ENCODE data around the gene ERMP1.

Gene ERMP1

DNA sequence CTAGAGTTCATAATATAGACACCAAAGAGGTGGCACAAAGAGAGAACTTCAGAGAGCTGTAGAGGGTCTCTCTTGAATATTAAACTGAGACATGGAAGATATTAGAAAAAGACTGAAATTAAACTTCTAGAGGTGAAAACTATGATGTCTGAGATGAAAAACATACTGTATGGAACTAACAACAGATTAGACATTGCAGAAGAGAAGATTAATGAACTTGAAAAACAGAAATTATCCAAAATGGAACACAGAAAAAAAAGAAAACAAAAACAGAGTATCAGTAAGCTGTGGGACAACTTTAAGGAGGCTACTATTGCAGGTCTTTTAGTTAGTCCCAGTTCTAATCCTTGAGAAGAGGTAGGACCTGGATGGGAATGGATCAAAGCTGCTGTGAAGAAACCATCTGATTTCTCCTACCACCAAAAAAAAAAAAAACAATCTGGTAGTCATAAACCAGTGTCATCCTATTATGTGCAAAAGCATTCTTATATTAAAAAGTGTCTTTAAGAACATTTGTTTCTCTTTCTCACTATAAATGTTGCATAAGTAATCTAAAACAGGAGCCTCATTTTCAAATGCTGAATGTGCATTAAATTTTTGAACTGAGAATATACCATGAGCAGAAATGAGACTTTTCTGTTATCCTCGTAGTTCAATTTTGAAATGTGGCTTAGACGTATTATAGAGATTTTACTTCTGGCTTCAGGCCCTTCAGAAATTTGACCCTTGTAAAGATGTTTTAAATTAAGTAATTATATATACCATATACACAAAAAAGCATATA lies 96.2 kb downstream of the ERMP1 start:
- Mint-ChIP-seq H3K9me3 (no peaks in the 10 kb centered on the region), H3K4me3 (no peak overlapping the region), H3K27ac (peak overlapping the region in 1 of 2 donors; percentile 17), H3K4me1 (ENCODE audit: low read depth in 2 of 2) (no peaks in the 10 kb centered on the region), H3K36me3 (ENCODE audit: insufficient read depth) (peaks cover 16% of the 10 kb centered on the region), H3K27me3 (no peaks in the 10 kb centered on the region)
- DNase-seq (no peak), ATAC-seq (replicated peaks) (no peak)

DNA sequence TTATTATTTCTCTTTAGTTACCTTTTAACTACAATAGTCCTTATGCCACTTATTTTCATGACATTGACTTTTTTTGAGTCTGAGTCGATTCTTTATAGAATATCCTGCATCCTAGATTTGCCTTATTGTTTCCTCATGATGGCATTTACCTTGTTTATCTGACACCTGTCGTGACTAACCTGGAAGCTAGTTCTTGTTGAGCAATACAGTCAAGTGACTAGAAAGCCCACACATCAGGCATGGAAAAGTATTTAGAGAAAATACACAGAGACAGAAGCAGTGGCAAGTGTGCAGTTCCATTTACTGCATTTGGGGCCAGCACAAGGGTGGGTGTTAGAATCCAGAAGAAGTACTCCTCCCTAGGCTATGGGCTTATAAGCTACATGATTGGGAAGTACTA lies 97.8 kb downstream of the ERMP1 start:
- DNase-seq (no peak), ATAC-seq (replicated peaks) (no peak)
- H3K4me3 Mint-ChIP-seq, result no peak overlapping the region
- H3K27me3 Mint-ChIP-seq, result no peaks in the 10 kb centered on the region
- no peak overlapping the region for H3K27ac Mint-ChIP-seq
- no peaks in the 10 kb centered on the region for H3K4me1 Mint-ChIP-seq (ENCODE audit: low read depth in 2 of 2)
- peaks cover 16% of the 10 kb centered on the region for H3K36me3 Mint-ChIP-seq (ENCODE audit: insufficient read depth)
- H3K9me3 Mint-ChIP-seq, result no peaks in the 10 kb centered on the region

Measured in effector memory CD8-positive, alpha-beta T cell (primary cell).